Memory B cell (primary cell): ENCODE results near the gene ZBTB7C.

Source experiments
- ATAC-seq: fragments of 150-1000 bp; cut with Tn5 transposase; 2 replicates; pipeline ENCODE4 v1.10.0; 2021; ENCODE audit warnings: low read depth, mild to moderate bottlenecking, moderate library complexity
- DNase-seq, 2 donors: peaks; one replicate each; pipeline ENCODE4 v3.0.0; 2022; ENCODE audit warnings: low spot score in 2 of 2
- H3K27ac Mint-ChIP-seq: one replicate; pipeline ENCODE4 v1.8.0; 2022; ENCODE audit warnings: mild to moderate bottlenecking, moderate library complexity, mixed read lengths
- H3K27me3 Mint-ChIP-seq: one replicate; pipeline ENCODE4 v1.8.0; 2022; ENCODE audit warnings: mixed read lengths
- H3K36me3 Mint-ChIP-seq: one replicate; pipeline ENCODE4 v1.8.0; 2022; ENCODE audit warnings: mild to moderate bottlenecking, mixed read lengths
- H3K4me1 Mint-ChIP-seq: one replicate; pipeline ENCODE4 v1.8.0; 2022; ENCODE audit warnings: mixed read lengths
- H3K4me3 Mint-ChIP-seq: one replicate; pipeline ENCODE4 v1.8.0; 2022; ENCODE audit warnings: mild to moderate bottlenecking, moderate library complexity, mixed read lengths
- H3K9me3 Mint-ChIP-seq: one replicate; pipeline ENCODE4 v1.8.0; 2022; ENCODE audit warnings: mixed read lengths

Gene ZBTB7C

GRCh38 chr18:48066225-48066652, 342.9 kb downstream of the ZBTB7C start:
- DNase-seq (no peak), ATAC-seq (no peak)
- H3K27me3 Mint-ChIP-seq: peaks cover 11% of the 10 kb centered on the region
- H3K4me3 Mint-ChIP-seq: no peak overlapping the region
- no peak overlapping the region for H3K27ac Mint-ChIP-seq
- H3K4me1 Mint-ChIP-seq: no peaks in the 10 kb centered on the region
- no peaks in the 10 kb centered on the region for H3K36me3 Mint-ChIP-seq
- no peaks in the 10 kb centered on the region for H3K9me3 Mint-ChIP-seq

GRCh38 chr18:48065601-48065995, 343.6 kb downstream of the ZBTB7C start:
- no peaks in the 10 kb centered on the region for H3K36me3 Mint-ChIP-seq
- no peak overlapping the region for H3K27ac Mint-ChIP-seq
- H3K4me1 Mint-ChIP-seq: no peaks in the 10 kb centered on the region
- H3K9me3 Mint-ChIP-seq: no peaks in the 10 kb centered on the region
- no peak overlapping the region for H3K4me3 Mint-ChIP-seq
- no peak for DNase-seq
- no peak for ATAC-seq
- H3K27me3 Mint-ChIP-seq: peaks cover 12% of the 10 kb centered on the region

GRCh38 chr18:48064978-48065600, 344.1 kb downstream of the ZBTB7C start:
- ATAC-seq: no peak
- H3K4me3 Mint-ChIP-seq: no peak overlapping the region
- no peak overlapping the region for H3K27ac Mint-ChIP-seq
- no peaks in the 10 kb centered on the region for H3K9me3 Mint-ChIP-seq
- peaks cover 15% of the 10 kb centered on the region for H3K27me3 Mint-ChIP-seq
- DNase-seq: no peak
- no peaks in the 10 kb centered on the region for H3K4me1 Mint-ChIP-seq
- no peaks in the 10 kb centered on the region for H3K36me3 Mint-ChIP-seq

- Mint-ChIP-seq H3K9me3 (no peaks in the 10 kb centered on the region), H3K4me1 (no peaks in the 10 kb centered on the region), H3K27ac (no peak overlapping the region), H3K27me3 (peaks cover 7% of the 10 kb centered on the region), H3K36me3 (no peaks in the 10 kb centered on the region), H3K4me3 (no peak overlapping the region)
- no peak for DNase-seq
- ATAC-seq: no peak
These were observed 347.2 kb downstream of the ZBTB7C start for GRCh38 chr18:48061781-48062570.

GRCh38 chr18:48060970-48061369, 348.2 kb downstream of the ZBTB7C start:
- Mint-ChIP-seq H3K9me3 (no peaks in the 10 kb centered on the region), H3K36me3 (no peaks in the 10 kb centered on the region), H3K27ac (no peak overlapping the region), H3K4me3 (no peak overlapping the region), H3K4me1 (no peaks in the 10 kb centered on the region), H3K27me3 (peaks cover 8% of the 10 kb centered on the region)
- ATAC-seq: no peak
- no peak for DNase-seq

- Mint-ChIP-seq H3K4me1 (no peaks in the 10 kb centered on the region), H3K4me3 (no peak overlapping the region), H3K27me3 (peaks cover 13% of the 10 kb centered on the region), H3K27ac (no peak overlapping the region), H3K36me3 (no peaks in the 10 kb centered on the region), H3K9me3 (no peaks in the 10 kb centered on the region)
- DNase-seq (no peak), ATAC-seq (no peak)
These were observed 348.8 kb downstream of the ZBTB7C start for GRCh38 chr18:48060346-48060745.

GRCh38 chr18:48059455-48060010, 349.6 kb downstream of the ZBTB7C start:
- H3K27me3 Mint-ChIP-seq: peaks cover 17% of the 10 kb centered on the region
- H3K27ac Mint-ChIP-seq: no peak overlapping the region
- H3K4me3 Mint-ChIP-seq: no peak overlapping the region
- no peaks in the 10 kb centered on the region for H3K36me3 Mint-ChIP-seq
- ATAC-seq: no peak
- no peak for DNase-seq
- no peaks in the 10 kb centered on the region for H3K4me1 Mint-ChIP-seq
- no peaks in the 10 kb centered on the region for H3K9me3 Mint-ChIP-seq

GRCh38 chr18:48058486-48058885, 350.7 kb downstream of the ZBTB7C start:
- DNase-seq: no peak
- Mint-ChIP-seq H3K4me3 (no peak overlapping the region), H3K27ac (no peak overlapping the region), H3K4me1 (no peaks in the 10 kb centered on the region), H3K9me3 (no peaks in the 10 kb centered on the region), H3K36me3 (no peaks in the 10 kb centered on the region), H3K27me3 (peaks cover 24% of the 10 kb centered on the region)
- no peak for ATAC-seq

GRCh38 chr18:48057018-48057417, 352.2 kb downstream of the ZBTB7C start:
- Mint-ChIP-seq H3K4me3 (no peak overlapping the region), H3K27me3 (peaks cover 26% of the 10 kb centered on the region), H3K9me3 (no peaks in the 10 kb centered on the region), H3K27ac (no peak overlapping the region), H3K4me1 (no peaks in the 10 kb centered on the region), H3K36me3 (no peaks in the 10 kb centered on the region)
- no peak for ATAC-seq
- DNase-seq: no peak

- no peak for DNase-seq
- no peaks in the 10 kb centered on the region for H3K4me1 Mint-ChIP-seq
- no peaks in the 10 kb centered on the region for H3K36me3 Mint-ChIP-seq
- no peak for ATAC-seq
- no peak overlapping the region for H3K27ac Mint-ChIP-seq
- peaks cover 21% of the 10 kb centered on the region for H3K27me3 Mint-ChIP-seq
- no peaks in the 10 kb centered on the region for H3K9me3 Mint-ChIP-seq
- no peak overlapping the region for H3K4me3 Mint-ChIP-seq
These were observed 353.8 kb downstream of the ZBTB7C start for GRCh38 chr18:48055351-48055750.

- Mint-ChIP-seq H3K27ac (no peak overlapping the region), H3K4me1 (no peaks in the 10 kb centered on the region), H3K36me3 (no peaks in the 10 kb centered on the region), H3K27me3 (peaks cover 22% of the 10 kb centered on the region), H3K9me3 (no peaks in the 10 kb centered on the region), H3K4me3 (no peak overlapping the region)
- ATAC-seq (no peak), DNase-seq (no peak)
These were observed 355.0 kb downstream of the ZBTB7C start for GRCh38 chr18:48053881-48054816.

GRCh38 chr18:48052842-48053241, 356.3 kb downstream of the ZBTB7C start:
- H3K27ac Mint-ChIP-seq: no peak overlapping the region
- no peak for ATAC-seq
- no peak for DNase-seq
- no peaks in the 10 kb centered on the region for H3K9me3 Mint-ChIP-seq
- H3K4me3 Mint-ChIP-seq: no peak overlapping the region
- no peaks in the 10 kb centered on the region for H3K36me3 Mint-ChIP-seq
- no peaks in the 10 kb centered on the region for H3K4me1 Mint-ChIP-seq
- H3K27me3 Mint-ChIP-seq: peaks cover 24% of the 10 kb centered on the region

GRCh38 chr18:48051945-48052840, 357.0 kb downstream of the ZBTB7C start:
- Mint-ChIP-seq H3K27me3 (peaks cover 24% of the 10 kb centered on the region), H3K4me3 (no peak overlapping the region), H3K27ac (no peak overlapping the region), H3K4me1 (no peaks in the 10 kb centered on the region), H3K9me3 (no peaks in the 10 kb centered on the region), H3K36me3 (no peaks in the 10 kb centered on the region)
- ATAC-seq (no peak), DNase-seq (no peak)
